WTC11 (cell line): Measurements from ENCODE around the gene ARG1. TPM values are rescaled to one million over a fixed set of nuclear protein-coding genes. Genes with fewer than 3 reads are reported as not detected.

Experiments
- ATAC-seq: fragments of 200-7000 bp; cut with Tn5 transposase; 2 replicates; pipeline ENCODE4 v1.10.0; 2021; ENCODE audit warnings: mild to moderate bottlenecking, moderate library complexity
- CTCF ChIA-PET: fragments of 300-600 bp; sonication (Branson Sonifier 250); formaldehyde crosslinking; loops from one replicate; lab custom pipeline; 2021; ENCODE audit warnings: antibody characterized with exemption; lab: Charles Lee
- POLR2A ChIA-PET: fragments of 350-600 bp; sonication (Branson Sonifier 250); formaldehyde crosslinking; loops from one replicate; lab custom pipeline; 2021; ENCODE audit warnings: antibody characterized with exemption; lab: Charles Lee
- DNase-seq: peaks from one replicate; pipeline ENCODE4 v3.0.0; 2021; ENCODE audit warnings: low spot score
- H3K27ac Mint-ChIP-seq: 2 replicates; pipeline ENCODE4 v1.8.0; 2021; ENCODE audit warnings: mixed read lengths
- H3K27me3 Mint-ChIP-seq: 2 replicates; pipeline ENCODE4 v1.8.0; 2021; ENCODE audit warnings: low read depth, mild to moderate bottlenecking, moderate library complexity, mixed read lengths
- H3K36me3 Mint-ChIP-seq: 2 replicates; pipeline ENCODE4 v1.8.0; 2021; ENCODE audit warnings: mixed read lengths
- H3K4me1 Mint-ChIP-seq: 2 replicates; pipeline ENCODE4 v1.8.0; 2022; ENCODE audit warnings: mixed read lengths
- H3K4me3 Mint-ChIP-seq: 2 replicates; pipeline ENCODE4 v1.8.0; 2021; ENCODE audit warnings: mild to moderate bottlenecking, moderate library complexity, mixed read lengths
- H3K9me3 Mint-ChIP-seq: 2 replicates; pipeline ENCODE4 v1.8.0; 2021; ENCODE audit warnings: mixed read lengths
- CBFB ChIP-seq: sonication (generic); formaldehyde crosslinking; IDR thresholded peaks from 2 replicates; pipeline ENCODE4 v1.8.1; 2022; ENCODE audit warnings: mild to moderate bottlenecking, low read depth, missing genetic modification reagents
- GABPB1 ChIP-seq: sonication (generic); formaldehyde crosslinking; IDR thresholded peaks from 2 replicates; pipeline ENCODE4 v1.8.1; 2023; ENCODE audit warnings: mild to moderate bottlenecking, missing genetic modification reagents
- HMGA2 ChIP-seq: fragments of 250-450 bp; sonication (Bioruptor Pico); IDR thresholded peaks from 2 replicates; pipeline ENCODE4 v1.4.0; 2021; ENCODE audit warnings: mild to moderate bottlenecking, moderate library complexity
- JAZF1 ChIP-seq: fragments of 250-450 bp; sonication (Bioruptor Pico); IDR thresholded peaks from 2 replicates; pipeline ENCODE4 v1.9.0; 2021; ENCODE audit warnings: moderate library complexity, mild to moderate bottlenecking, inconsistent platforms
- NFATC4 ChIP-seq: fragments of 250-450 bp; sonication (Bioruptor Pico); IDR thresholded peaks from 2 replicates; pipeline ENCODE4 v1.9.0; 2021; ENCODE audit warnings: mild to moderate bottlenecking
- NFE2L1 ChIP-seq: sonication (generic); formaldehyde crosslinking; IDR thresholded peaks from 2 replicates; pipeline ENCODE4 v1.8.1; 2023; ENCODE audit warnings: missing genetic modification reagents
- NFYB ChIP-seq: sonication (generic); formaldehyde crosslinking; conservative IDR thresholded peaks from 2 replicates; pipeline ENCODE4 v1.8.0; 2022; ENCODE audit warnings: low read depth, missing genetic modification reagents
- NR3C1 ChIP-seq: sonication (generic); formaldehyde crosslinking; conservative IDR thresholded peaks from 2 replicates; pipeline ENCODE4 v1.8.1; 2023; ENCODE audit warnings: low read depth, mild to moderate bottlenecking, missing genetic modification reagents
- RORB ChIP-seq: fragments of 250-450 bp; sonication (Bioruptor Pico); IDR thresholded peaks from 2 replicates; pipeline ENCODE4 v1.9.0; 2021; ENCODE audit warnings: mild to moderate bottlenecking
- SMAD4 ChIP-seq: sonication (generic); formaldehyde crosslinking; IDR thresholded peaks from 2 replicates; pipeline ENCODE4 v1.8.0; 2022; ENCODE audit warnings: mild to moderate bottlenecking, missing genetic modification reagents
- TEAD1 ChIP-seq: sonication (generic); formaldehyde crosslinking; IDR thresholded peaks from 2 replicates; pipeline ENCODE4 v1.8.0; 2022; ENCODE audit warnings: mild to moderate bottlenecking, missing genetic modification reagents
- ZNF138 ChIP-seq: sonication (generic); formaldehyde crosslinking; conservative IDR thresholded peaks from 2 replicates; pipeline ENCODE4 v1.8.1; 2022; ENCODE audit warnings: mild to moderate bottlenecking, moderate library complexity, missing genetic modification reagents
- total RNA-seq: library from RNA; stranded (reverse); gene quantifications from 3 replicates; pipeline ENCODE4 v1.2.3, GENCODE V29; 2021
- TF ChIP-seq, protein P1 (sequence below): sonication (generic); formaldehyde crosslinking; IDR thresholded peaks from 2 replicates; pipeline ENCODE4 v1.8.1; 2023; ENCODE audit warnings: mild to moderate bottlenecking, missing genetic modification reagents
- TF ChIP-seq, protein P2 (sequence below): sonication (generic); formaldehyde crosslinking; IDR thresholded peaks from 2 replicates; pipeline ENCODE4 v1.8.0; 2022; ENCODE audit warnings: mild to moderate bottlenecking, missing genetic modification reagents
- TF ChIP-seq, protein P3 (sequence below): sonication (generic); formaldehyde crosslinking; conservative IDR thresholded peaks from 2 replicates; pipeline ENCODE4 v1.8.1; 2022; ENCODE audit warnings: mild to moderate bottlenecking, missing genetic modification reagents
- TF ChIP-seq, protein P4 (sequence below): sonication (generic); formaldehyde crosslinking; IDR thresholded peaks from 2 replicates; pipeline ENCODE4 v1.8.1; 2022; ENCODE audit warnings: low read depth, missing genetic modification reagents, borderline replicate concordance
- TF ChIP-seq, protein P5 (sequence below): sonication (generic); formaldehyde crosslinking; IDR thresholded peaks from 2 replicates; pipeline ENCODE4 v1.8.1; 2023; ENCODE audit warnings: mild to moderate bottlenecking, moderate library complexity, missing genetic modification reagents
- TF ChIP-seq, protein P6 (sequence below): fragments of 250-450 bp; sonication (Bioruptor Pico); IDR thresholded peaks from 2 replicates; pipeline ENCODE4 v1.9.0; 2021; ENCODE audit warnings: mild to moderate bottlenecking
- TF ChIP-seq, protein P7 (sequence below): sonication (generic); formaldehyde crosslinking; IDR thresholded peaks from 2 replicates; pipeline ENCODE4 v1.8.1; 2022; ENCODE audit warnings: mild to moderate bottlenecking, missing genetic modification reagents, moderate library complexity, borderline replicate concordance
- TF ChIP-seq, protein P8 (sequence below): fragments of 250-450 bp; sonication (Bioruptor Pico); IDR thresholded peaks from 2 replicates; pipeline ENCODE4 v1.9.0; 2021; ENCODE audit warnings: moderate library complexity, mild to moderate bottlenecking, inconsistent platforms, borderline replicate concordance

Gene ARG1
- total RNA-seq, 1 experiment from 2014 or later, result 0.15 TPM

DNA sequence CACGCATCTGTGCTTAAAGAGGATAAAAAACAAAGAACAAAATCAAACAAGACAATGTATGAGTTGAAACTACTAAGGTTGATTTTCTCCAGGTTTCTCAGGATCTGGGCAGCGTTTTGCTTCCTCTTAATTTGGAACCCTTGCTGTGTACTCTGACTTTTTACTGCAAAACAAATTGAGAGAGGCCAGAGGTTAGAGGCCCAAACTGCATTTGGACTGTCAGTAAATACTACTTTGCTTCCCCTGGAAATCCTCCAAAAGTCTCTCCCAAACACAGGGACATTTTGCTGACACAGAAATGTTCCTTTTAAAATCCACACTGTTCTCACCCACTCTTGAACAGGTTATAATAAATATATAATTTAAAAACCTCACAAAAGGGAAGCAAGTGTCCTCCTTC, 1.1 kb downstream of the ARG1 start:
- DNase-seq, result no peak
- Mint-ChIP-seq H3K36me3 (no peaks in the 10 kb centered on the region), H3K27me3 (no peaks in the 10 kb centered on the region), H3K9me3 (no peaks in the 10 kb centered on the region), H3K27ac (no peak overlapping the region), H3K4me1 (peaks cover 18% of the 10 kb centered on the region), H3K4me3 (no peak overlapping the region)
- no peak for ATAC-seq
- POLR2A ChIA-PET, result no interaction called here
- CTCF ChIA-PET, result interaction anchor here (2.5 kb wide), 1 partner anchor 54 kb away, joined by 8 read pairs; the partner anchor contains the start of gene MED23
- TF ChIP-seq GABPB1, result 0 out of 2 replicates have a peak, but pooled peaks have one; percentile 20
- no peak for TF ChIP-seq CBFB

DNA sequence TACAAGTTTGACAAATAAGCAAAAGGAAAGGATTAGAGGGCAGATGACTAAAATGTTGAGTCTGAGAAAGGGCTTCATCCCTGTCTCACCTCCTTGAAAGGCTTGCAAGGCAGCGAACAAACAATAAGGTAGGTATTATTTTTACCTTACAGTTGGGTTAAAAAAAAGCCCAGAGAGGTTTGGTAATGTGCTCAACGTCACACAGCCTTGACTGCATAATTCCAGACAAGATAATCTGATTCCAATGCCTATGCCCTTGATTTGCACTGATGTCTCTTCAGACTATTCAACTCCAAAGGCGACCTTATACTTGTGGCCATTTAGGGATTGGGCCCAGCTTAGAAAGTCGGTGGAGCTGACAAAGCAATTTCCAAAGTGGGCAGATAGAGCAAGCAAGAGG, 1.7 kb downstream of the ARG1 start:
- no peak for TF ChIP-seq JAZF1 (CRISPR knock-in tag)
- TF ChIP-seq, protein P1, sequence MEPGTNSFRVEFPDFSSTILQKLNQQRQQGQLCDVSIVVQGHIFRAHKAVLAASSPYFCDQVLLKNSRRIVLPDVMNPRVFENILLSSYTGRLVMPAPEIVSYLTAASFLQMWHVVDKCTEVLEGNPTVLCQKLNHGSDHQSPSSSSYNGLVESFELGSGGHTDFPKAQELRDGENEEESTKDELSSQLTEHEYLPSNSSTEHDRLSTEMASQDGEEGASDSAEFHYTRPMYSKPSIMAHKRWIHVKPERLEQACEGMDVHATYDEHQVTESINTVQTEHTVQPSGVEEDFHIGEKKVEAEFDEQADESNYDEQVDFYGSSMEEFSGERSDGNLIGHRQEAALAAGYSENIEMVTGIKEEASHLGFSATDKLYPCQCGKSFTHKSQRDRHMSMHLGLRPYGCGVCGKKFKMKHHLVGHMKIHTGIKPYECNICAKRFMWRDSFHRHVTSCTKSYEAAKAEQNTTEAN (CRISPR knock-in tag), result no peak
- TF ChIP-seq, all 79 proteins: peak for 0
- Mint-ChIP-seq H3K27me3 (no peaks in the 10 kb centered on the region), H3K4me1 (peaks cover 18% of the 10 kb centered on the region), H3K27ac (no peak overlapping the region), H3K36me3 (no peaks in the 10 kb centered on the region), H3K4me3 (no peak overlapping the region), H3K9me3 (no peaks in the 10 kb centered on the region)
- DNase-seq, result no peak
- POLR2A ChIA-PET, result no interaction called here
- CTCF ChIA-PET, result no interaction called here
- no peak for ATAC-seq

DNA sequence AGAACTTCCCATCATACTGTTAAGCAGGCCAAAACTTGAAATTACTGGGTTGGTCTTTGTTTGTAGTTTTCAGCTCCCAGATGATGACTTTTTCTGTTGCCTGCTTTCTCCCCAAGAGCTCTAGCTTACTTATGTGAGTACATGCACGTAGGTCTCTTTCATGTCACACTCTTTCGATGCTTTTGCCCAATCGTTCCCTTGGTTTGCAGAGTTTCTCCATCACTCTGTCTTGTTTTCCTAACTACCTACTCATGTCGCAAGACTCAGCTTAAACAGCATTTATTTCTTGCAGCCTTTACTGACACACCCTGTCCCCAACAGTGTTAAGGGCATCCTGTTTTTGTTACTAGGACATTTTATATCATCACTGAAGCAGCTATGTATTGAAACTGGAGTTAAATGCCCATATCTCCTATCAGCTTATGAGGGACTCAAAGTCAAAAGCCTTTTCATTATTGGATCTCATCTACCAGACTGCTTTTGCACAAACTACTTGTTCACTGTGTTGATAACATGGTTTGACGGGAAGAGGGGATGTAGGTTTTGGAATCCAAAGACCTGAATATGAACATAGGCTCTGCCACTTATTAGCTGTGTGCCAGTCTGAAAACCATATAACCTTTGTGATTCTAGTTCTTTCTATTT, 2.9 kb downstream of the ARG1 start:
- Mint-ChIP-seq H3K36me3 (no peaks in the 10 kb centered on the region), H3K4me1 (peaks cover 18% of the 10 kb centered on the region), H3K4me3 (no peak overlapping the region), H3K27me3 (no peaks in the 10 kb centered on the region), H3K27ac (peak overlapping the region; percentile 35), H3K9me3 (no peaks in the 10 kb centered on the region)
- ChIA-PET POLR2A (no interaction called here), CTCF (interaction anchor here (1.0 to 1.8 kb wide), 2 partner anchors 52 kb away, joined by 4 to 7 read pairs; no protein-coding TSS in a partner anchor)
- TF ChIP-seq, protein P2, sequence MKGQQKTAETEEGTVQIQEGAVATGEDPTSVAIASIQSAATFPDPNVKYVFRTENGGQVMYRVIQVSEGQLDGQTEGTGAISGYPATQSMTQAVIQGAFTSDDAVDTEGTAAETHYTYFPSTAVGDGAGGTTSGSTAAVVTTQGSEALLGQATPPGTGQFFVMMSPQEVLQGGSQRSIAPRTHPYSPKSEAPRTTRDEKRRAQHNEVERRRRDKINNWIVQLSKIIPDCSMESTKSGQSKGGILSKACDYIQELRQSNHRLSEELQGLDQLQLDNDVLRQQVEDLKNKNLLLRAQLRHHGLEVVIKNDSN (CRISPR knock-in tag), result no peak
- no peak for TF ChIP-seq NFE2L1 (CRISPR knock-in tag)
- TF ChIP-seq, protein P3, sequence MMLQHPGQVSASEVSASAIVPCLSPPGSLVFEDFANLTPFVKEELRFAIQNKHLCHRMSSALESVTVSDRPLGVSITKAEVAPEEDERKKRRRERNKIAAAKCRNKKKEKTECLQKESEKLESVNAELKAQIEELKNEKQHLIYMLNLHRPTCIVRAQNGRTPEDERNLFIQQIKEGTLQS (CRISPR knock-in tag), result no peak
- no peak for TF ChIP-seq HMGA2 (CRISPR knock-in tag)
- TF ChIP-seq SMAD4 (CRISPR knock-in tag), result no peak
- TF ChIP-seq JAZF1 (CRISPR knock-in tag), result no peak
- no peak for TF ChIP-seq RORB (CRISPR knock-in tag)
- TF ChIP-seq TEAD1 (CRISPR knock-in tag), result no peak
- no peak for TF ChIP-seq ZNF138 (CRISPR knock-in tag)
- TF ChIP-seq, protein P4, sequence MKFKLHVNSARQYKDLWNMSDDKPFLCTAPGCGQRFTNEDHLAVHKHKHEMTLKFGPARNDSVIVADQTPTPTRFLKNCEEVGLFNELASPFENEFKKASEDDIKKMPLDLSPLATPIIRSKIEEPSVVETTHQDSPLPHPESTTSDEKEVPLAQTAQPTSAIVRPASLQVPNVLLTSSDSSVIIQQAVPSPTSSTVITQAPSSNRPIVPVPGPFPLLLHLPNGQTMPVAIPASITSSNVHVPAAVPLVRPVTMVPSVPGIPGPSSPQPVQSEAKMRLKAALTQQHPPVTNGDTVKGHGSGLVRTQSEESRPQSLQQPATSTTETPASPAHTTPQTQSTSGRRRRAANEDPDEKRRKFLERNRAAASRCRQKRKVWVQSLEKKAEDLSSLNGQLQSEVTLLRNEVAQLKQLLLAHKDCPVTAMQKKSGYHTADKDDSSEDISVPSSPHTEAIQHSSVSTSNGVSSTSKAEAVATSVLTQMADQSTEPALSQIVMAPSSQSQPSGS (CRISPR knock-in tag), result no peak
- no peak for TF ChIP-seq NFYB (CRISPR knock-in tag)
- TF ChIP-seq, protein P5, sequence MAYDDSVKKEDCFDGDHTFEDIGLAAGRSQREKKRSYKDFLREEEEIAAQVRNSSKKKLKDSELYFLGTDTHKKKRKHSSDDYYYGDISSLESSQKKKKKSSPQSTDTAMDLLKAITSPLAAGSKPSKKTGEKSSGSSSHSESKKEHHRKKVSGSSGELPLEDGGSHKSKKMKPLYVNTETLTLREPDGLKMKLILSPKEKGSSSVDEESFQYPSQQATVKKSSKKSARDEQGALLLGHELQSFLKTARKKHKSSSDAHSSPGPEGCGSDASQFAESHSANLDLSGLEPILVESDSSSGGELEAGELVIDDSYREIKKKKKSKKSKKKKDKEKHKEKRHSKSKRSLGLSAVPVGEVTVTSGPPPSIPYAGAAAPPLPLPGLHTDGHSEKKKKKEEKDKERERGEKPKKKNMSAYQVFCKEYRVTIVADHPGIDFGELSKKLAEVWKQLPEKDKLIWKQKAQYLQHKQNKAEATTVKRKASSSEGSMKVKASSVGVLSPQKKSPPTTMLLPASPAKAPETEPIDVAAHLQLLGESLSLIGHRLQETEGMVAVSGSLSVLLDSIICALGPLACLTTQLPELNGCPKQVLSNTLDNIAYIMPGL, result no peak
- TF ChIP-seq, protein P6, sequence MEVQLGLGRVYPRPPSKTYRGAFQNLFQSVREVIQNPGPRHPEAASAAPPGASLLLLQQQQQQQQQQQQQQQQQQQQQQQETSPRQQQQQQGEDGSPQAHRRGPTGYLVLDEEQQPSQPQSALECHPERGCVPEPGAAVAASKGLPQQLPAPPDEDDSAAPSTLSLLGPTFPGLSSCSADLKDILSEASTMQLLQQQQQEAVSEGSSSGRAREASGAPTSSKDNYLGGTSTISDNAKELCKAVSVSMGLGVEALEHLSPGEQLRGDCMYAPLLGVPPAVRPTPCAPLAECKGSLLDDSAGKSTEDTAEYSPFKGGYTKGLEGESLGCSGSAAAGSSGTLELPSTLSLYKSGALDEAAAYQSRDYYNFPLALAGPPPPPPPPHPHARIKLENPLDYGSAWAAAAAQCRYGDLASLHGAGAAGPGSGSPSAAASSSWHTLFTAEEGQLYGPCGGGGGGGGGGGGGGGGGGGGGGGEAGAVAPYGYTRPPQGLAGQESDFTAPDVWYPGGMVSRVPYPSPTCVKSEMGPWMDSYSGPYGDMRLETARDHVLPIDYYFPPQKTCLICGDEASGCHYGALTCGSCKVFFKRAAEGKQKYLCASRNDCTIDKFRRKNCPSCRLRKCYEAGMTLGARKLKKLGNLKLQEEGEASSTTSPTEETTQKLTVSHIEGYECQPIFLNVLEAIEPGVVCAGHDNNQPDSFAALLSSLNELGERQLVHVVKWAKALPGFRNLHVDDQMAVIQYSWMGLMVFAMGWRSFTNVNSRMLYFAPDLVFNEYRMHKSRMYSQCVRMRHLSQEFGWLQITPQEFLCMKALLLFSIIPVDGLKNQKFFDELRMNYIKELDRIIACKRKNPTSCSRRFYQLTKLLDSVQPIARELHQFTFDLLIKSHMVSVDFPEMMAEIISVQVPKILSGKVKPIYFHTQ (CRISPR knock-in tag), result no peak
- TF ChIP-seq NFATC4 (CRISPR knock-in tag), result no peak
- TF ChIP-seq, protein P7, sequence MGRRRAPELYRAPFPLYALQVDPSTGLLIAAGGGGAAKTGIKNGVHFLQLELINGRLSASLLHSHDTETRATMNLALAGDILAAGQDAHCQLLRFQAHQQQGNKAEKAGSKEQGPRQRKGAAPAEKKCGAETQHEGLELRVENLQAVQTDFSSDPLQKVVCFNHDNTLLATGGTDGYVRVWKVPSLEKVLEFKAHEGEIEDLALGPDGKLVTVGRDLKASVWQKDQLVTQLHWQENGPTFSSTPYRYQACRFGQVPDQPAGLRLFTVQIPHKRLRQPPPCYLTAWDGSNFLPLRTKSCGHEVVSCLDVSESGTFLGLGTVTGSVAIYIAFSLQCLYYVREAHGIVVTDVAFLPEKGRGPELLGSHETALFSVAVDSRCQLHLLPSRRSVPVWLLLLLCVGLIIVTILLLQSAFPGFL (CRISPR knock-in tag), result no peak
- no peak for TF ChIP-seq NR3C1 (CRISPR knock-in tag)
- TF ChIP-seq, protein P8, sequence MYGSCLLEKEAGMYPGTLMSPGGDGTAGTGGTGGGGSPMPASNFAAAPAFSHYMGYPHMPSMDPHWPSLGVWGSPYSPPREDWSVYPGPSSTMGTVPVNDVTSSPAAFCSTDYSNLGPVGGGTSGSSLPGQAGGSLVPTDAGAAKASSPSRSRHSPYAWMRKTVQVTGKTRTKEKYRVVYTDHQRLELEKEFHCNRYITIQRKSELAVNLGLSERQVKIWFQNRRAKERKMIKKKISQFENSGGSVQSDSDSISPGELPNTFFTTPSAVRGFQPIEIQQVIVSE, result no peak
- no peak for DNase-seq
- no peak for ATAC-seq
